OCI-LY7 (cell line): ENCODE results near the gene RTN4. TPM values are rescaled to one million over a fixed set of nuclear protein-coding genes. Genes with fewer than 3 reads are reported as not detected.

Experiments
- BruUV-seq: library from RNA; stranded (reverse); fragments of 400-500 nt; replicated peaks from 2 replicates; lab custom pipeline; 2021; lab: Mats Ljungman, UMichigan
- CTCF ChIA-PET: fragments of 300-600 bp; sonication (Branson Sonifier 250); formaldehyde crosslinking; loops from one replicate; lab custom pipeline; 2022; ENCODE audit warnings: antibody characterized with exemption; ENCODE audit not compliant: unreplicated experiment; lab: Charles Lee
- POLR2A ChIA-PET: fragments of 300-600 bp; sonication (Branson Sonifier 250); formaldehyde crosslinking; loops from one replicate; lab custom pipeline; 2022; ENCODE audit warnings: antibody characterized with exemption; lab: Charles Lee
- DNase-seq: peaks from one replicate; pipeline ENCODE4 v3.0.0-alpha.2; 2015; ENCODE audit warnings: low spot score
- H2AFZ ChIP-seq: fragments of 200-600 bp; sonication (generic), shearing (Covaris generic); 2 replicates; pipeline ENCODE4 v1.6.1; 2014; ENCODE audit warnings: mild to moderate bottlenecking, antibody characterized with exemption, low read length, moderate library complexity
- H3K27ac ChIP-seq: fragments of 200-600 bp; sonication (generic); 2 replicates; pipeline ENCODE4 v1.5.1; 2014; ENCODE audit warnings: mixed run types, low read depth, mild to moderate bottlenecking, moderate library complexity, low read length, inconsistent platforms; ENCODE audit not compliant: poor library complexity, severe bottlenecking
- H3K36me3 ChIP-seq: fragments of 200-600 bp; sonication (generic); 2 replicates; pipeline ENCODE4 v1.6.1; 2014; ENCODE audit warnings: mild to moderate bottlenecking, antibody characterized with exemption, low read length, moderate library complexity, mixed read lengths; ENCODE audit not compliant: insufficient read depth
- H3K4me1 ChIP-seq: fragments of 200-600 bp; sonication (generic); 2 replicates; pipeline ENCODE4 v1.5.1; 2014; ENCODE audit warnings: mild to moderate bottlenecking, low read length; ENCODE audit not compliant: insufficient read depth, poor library complexity, severe bottlenecking
- H3K4me2 ChIP-seq: fragments of 200-600 bp; sonication (generic); 2 replicates; pipeline ENCODE4 v1.6.1; 2014; ENCODE audit warnings: mild to moderate bottlenecking, low read length
- H3K4me3 ChIP-seq: fragments of 200-600 bp; sonication (generic); 2 replicates; pipeline ENCODE4 v1.5.1; 2014; ENCODE audit warnings: mild to moderate bottlenecking, low read depth, low read length; ENCODE audit not compliant: poor library complexity, severe bottlenecking
- H3K79me2 ChIP-seq: fragments of 200-600 bp; sonication (generic); 2 replicates; pipeline ENCODE4 v1.6.1; 2016; ENCODE audit warnings: low read depth, mild to moderate bottlenecking, low read length, moderate library complexity, mixed read lengths; ENCODE audit not compliant: insufficient read depth
- H3K9me2 ChIP-seq: fragments of 200-600 bp; sonication (generic); 2 replicates; pipeline ENCODE4 v1.6.1; 2016; ENCODE audit warnings: mild to moderate bottlenecking, low read length, mixed read lengths; ENCODE audit not compliant: insufficient read depth
- H3K9me3 ChIP-seq: fragments of 200-600 bp; sonication (generic); 2 replicates; pipeline ENCODE4 v1.6.1; 2014; ENCODE audit warnings: mild to moderate bottlenecking, mixed run types, low read length, mixed read lengths
- H4K20me1 ChIP-seq: fragments of 200-600 bp; sonication (generic); 2 replicates; pipeline ENCODE4 v1.6.1; 2014; ENCODE audit warnings: mild to moderate bottlenecking, antibody characterized with exemption, low read length, moderate library complexity, mixed read lengths; ENCODE audit not compliant: insufficient read depth
- EZH2phosphoT487 ChIP-seq: fragments of 200-600 bp; sonication (generic); IDR thresholded peaks from 2 replicates; pipeline ENCODE4 v1.6.1; 2018; ENCODE audit warnings: low read depth, borderline replicate concordance, mild to moderate bottlenecking, mixed run types, antibody characterized with exemption, low read length, moderate library complexity, mixed read lengths
- intact Hi-C: fragments of 100-400 bp; cut with micrococcal nuclease; formaldehyde crosslinking; loops from one replicate; pipeline ENCODE4 v1.10.0; 2022; ENCODE audit not compliant: unreplicated experiment
- total RNA-seq, 2 experiments: library from RNA; depleted of rRNA in 1 of 2; stranded (reverse); fragments of >200 nt in 1 of 2; shearing (Covaris generic) in 1 of 2; gene quantifications; 2 replicates each; pipeline ENCODE4 v1.2.3, GENCODE V29; 2014 to 2022
- TF ChIP-seq, protein P1 (sequence below): fragments of 200-600 bp; sonication (generic); conservative IDR thresholded peaks from 2 replicates; pipeline ENCODE4 v1.5.1; 2014; ENCODE audit warnings: mild to moderate bottlenecking, antibody characterized with exemption, low read length, moderate library complexity, mixed read lengths

RTN4 gene
- total RNA-seq, 2 experiments from 2014 or later: 36.5 to 75.2 TPM

DNA sequence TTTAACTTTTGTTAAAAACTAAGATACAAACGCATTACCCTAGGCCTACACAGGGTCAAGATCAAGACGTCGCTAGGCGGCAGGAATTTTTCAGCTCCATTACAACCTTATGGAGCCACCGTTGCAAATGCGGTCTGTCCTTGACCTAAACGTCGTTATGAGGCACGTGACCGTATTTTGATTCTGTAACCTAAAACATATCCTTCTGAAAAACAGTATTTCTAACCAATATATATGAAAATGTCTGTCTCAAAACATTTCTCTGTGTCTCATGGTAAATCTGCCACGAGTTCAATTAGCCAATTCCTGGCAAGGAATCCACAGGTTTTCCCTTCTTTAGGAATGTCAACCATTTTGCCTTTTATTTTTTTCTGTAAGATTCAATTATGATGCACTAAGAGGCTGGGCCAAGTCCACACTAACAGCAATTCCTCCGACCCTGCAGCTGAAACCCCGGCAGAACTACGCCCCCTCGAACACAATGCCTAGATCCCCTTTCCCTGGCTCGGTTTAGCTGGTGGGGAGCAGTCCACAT, 1.7 kb downstream of the RTN4 start:
- Histone ChIP-seq H3K9me2 (no peaks in the 10 kb centered on the region), H3K9me3 (no peaks in the 10 kb centered on the region), H2AFZ (peak overlapping the region; percentile 49; the same call in 1 of the 2 replicates), H3K79me2 (peaks cover 84% of the 10 kb centered on the region), H3K27ac (peak overlapping the region; percentile 89), H4K20me1 (peaks cover 17% of the 10 kb centered on the region), H3K36me3 (peaks cover 7% of the 10 kb centered on the region; the same call in 1 of the 2 replicates), H3K4me2 (peak overlapping the region; percentile 100), H3K4me3 (peak overlapping the region; percentile 75), H3K4me1 (peaks cover 41% of the 10 kb centered on the region)
- ChIA-PET CTCF (interaction anchor here (1.0 to 1.3 kb wide), 2 partner anchors 13 to 23 kb away, joined by 3 read pairs; no protein-coding TSS in a partner anchor), POLR2A (interaction anchor here (0.6 to 3.3 kb wide), 16 partner anchors 8 to 362 kb away, joined by 3 to 17 read pairs (median 4); no protein-coding TSS in a partner anchor)
- no peak for TF ChIP-seq EZH2phosphoT487
- TF ChIP-seq, protein P1, sequence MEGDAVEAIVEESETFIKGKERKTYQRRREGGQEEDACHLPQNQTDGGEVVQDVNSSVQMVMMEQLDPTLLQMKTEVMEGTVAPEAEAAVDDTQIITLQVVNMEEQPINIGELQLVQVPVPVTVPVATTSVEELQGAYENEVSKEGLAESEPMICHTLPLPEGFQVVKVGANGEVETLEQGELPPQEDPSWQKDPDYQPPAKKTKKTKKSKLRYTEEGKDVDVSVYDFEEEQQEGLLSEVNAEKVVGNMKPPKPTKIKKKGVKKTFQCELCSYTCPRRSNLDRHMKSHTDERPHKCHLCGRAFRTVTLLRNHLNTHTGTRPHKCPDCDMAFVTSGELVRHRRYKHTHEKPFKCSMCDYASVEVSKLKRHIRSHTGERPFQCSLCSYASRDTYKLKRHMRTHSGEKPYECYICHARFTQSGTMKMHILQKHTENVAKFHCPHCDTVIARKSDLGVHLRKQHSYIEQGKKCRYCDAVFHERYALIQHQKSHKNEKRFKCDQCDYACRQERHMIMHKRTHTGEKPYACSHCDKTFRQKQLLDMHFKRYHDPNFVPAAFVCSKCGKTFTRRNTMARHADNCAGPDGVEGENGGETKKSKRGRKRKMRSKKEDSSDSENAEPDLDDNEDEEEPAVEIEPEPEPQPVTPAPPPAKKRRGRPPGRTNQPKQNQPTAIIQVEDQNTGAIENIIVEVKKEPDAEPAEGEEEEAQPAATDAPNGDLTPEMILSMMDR: no peak
- intact Hi-C loops: loop anchor here (1.0 kb wide), 1 partner anchor 23 kb away; no protein-coding TSS in a partner anchor
- DNase-seq: peak; percentile 52
- TSS peak; percentile 38 for BruUV-seq

DNA sequence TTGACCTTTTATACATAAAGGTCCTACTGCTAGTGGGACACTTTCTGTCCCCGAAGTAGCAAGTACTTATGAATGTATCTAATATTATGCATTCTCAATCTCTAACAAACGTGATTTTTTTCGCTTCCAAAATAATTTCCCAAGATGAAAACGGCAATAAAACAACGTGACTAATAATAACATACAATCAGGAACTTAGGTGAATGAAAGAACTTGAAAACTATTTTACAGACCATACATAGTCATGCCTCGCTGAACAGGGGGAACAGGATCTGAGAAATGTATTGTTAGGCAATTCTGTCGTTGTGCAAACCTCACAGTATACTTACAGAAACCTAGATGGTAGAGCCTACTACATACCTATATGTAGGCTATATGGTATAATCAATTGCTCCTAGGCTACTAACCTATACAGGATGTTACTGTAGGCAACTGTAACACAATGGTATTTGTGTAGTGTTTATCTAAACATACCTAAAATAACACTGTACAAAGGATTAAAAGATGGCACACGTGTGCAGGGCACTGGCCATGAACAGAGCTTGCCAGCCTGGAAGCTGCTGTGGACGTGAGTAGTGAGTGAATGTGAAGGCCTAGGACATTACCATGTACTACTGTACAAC, 2.5 kb downstream of the RTN4 start:
- ChIA-PET POLR2A (interaction anchor here (0.6 to 3.3 kb wide), 14 partner anchors 7 to 58 kb away, joined by 3 to 17 read pairs (median 4); no protein-coding TSS in a partner anchor), CTCF (interaction anchor here (1.0 to 1.3 kb wide), 2 partner anchors 13 to 22 kb away, joined by 3 read pairs; no protein-coding TSS in a partner anchor)
- TF ChIP-seq EZH2phosphoT487: no peak
- TF ChIP-seq, protein P1: no peak
- peak; percentile 44 for DNase-seq
- Histone ChIP-seq H3K36me3 (peaks cover 7% of the 10 kb centered on the region; the same call in 1 of the 2 replicates), H3K4me2 (peak overlapping the region; percentile 100), H3K4me3 (peak overlapping the region; percentile 75), H4K20me1 (peaks cover 23% of the 10 kb centered on the region), H3K9me3 (no peaks in the 10 kb centered on the region), H3K79me2 (peaks cover 86% of the 10 kb centered on the region), H3K9me2 (no peaks in the 10 kb centered on the region), H2AFZ (no peak overlapping the region), H3K4me1 (peaks cover 34% of the 10 kb centered on the region), H3K27ac (peak overlapping the region; percentile 89)
- intact Hi-C loops: no loop called here
- no TSS peak for BruUV-seq
